HepG2 (cell line): Measurements from ENCODE around the gene BSN.

ENCODE experiments used
- CTCF ChIP-seq: sonication (generic); formaldehyde crosslinking; IDR thresholded peaks from 2 replicates; pipeline ENCODE4 v1.5.0; 2020; ENCODE audit warnings: mild to moderate bottlenecking, missing genetic modification reagents, moderate library complexity
- FLYWCH1 ChIP-seq: sonication (generic); formaldehyde crosslinking; IDR thresholded peaks from 2 replicates; pipeline ENCODE4 v1.8.1; 2023; ENCODE audit warnings: mild to moderate bottlenecking, missing genetic modification reagents
- RFX5 ChIP-seq: IDR thresholded peaks from 2 replicates; pipeline ENCODE4 v1.6.1; 2011; ENCODE audit warnings: low read depth, low read length, improper control_type of control experiment
- ZNF232 ChIP-seq: sonication (generic); formaldehyde crosslinking; IDR thresholded peaks from 2 replicates; pipeline ENCODE4 v1.4.0; 2020; ENCODE audit warnings: missing genetic modification reagents, borderline replicate concordance
- ZNF382 ChIP-seq: sonication (generic); formaldehyde crosslinking; IDR thresholded peaks from 2 replicates; pipeline ENCODE4 v1.5.0; 2020; ENCODE audit warnings: missing genetic modification reagents, mild to moderate bottlenecking, borderline replicate concordance
- ZNF704 ChIP-seq: sonication (generic); formaldehyde crosslinking; IDR thresholded peaks from 2 replicates; pipeline ENCODE4 v1.8.1; 2023; ENCODE audit warnings: mild to moderate bottlenecking, inconsistent platforms, moderate library complexity, missing genetic modification reagents, borderline replicate concordance

- TF ChIP-seq ZNF704 (CRISPR knock-in tag) (no peak; the same call in 1 of the 2 replicates), ZNF232 (CRISPR knock-in tag) (peak; percentile 60; the same call in 1 of the 2 replicates), FLYWCH1 (CRISPR knock-in tag) (0 out of 2 replicates have a peak, but pooled peaks have one; percentile 3), RFX5 (no peak), CTCF (CRISPR knock-in tag) (no peak), ZNF382 (CRISPR knock-in tag) (no peak)
Measured at GRCh38 chr3:49553692-49554632, at the start of gene BSN.
